WTC11 (cell line): ENCODE measurements around the gene COX8C.

Source experiments
- CREM ChIP-seq: sonication (generic); formaldehyde crosslinking; IDR thresholded peaks from 2 replicates; pipeline ENCODE4 v1.8.1; 2022; ENCODE audit warnings: mild to moderate bottlenecking, missing genetic modification reagents, moderate library complexity
- FOXP1 ChIP-seq: sonication (generic); formaldehyde crosslinking; IDR thresholded peaks from 2 replicates; pipeline ENCODE4 v1.8.0; 2022; ENCODE audit warnings: missing genetic modification reagents, mild to moderate bottlenecking, moderate library complexity, borderline replicate concordance
- FOXP4 ChIP-seq: sonication (generic); formaldehyde crosslinking; IDR thresholded peaks from 2 replicates; pipeline ENCODE4 v1.8.0; 2022; ENCODE audit warnings: mild to moderate bottlenecking, missing genetic modification reagents
- HMGA2 ChIP-seq: fragments of 250-450 bp; sonication (Bioruptor Pico); IDR thresholded peaks from 2 replicates; pipeline ENCODE4 v1.4.0; 2021; ENCODE audit warnings: mild to moderate bottlenecking, moderate library complexity
- RELA ChIP-seq: sonication (generic); formaldehyde crosslinking; IDR thresholded peaks from 2 replicates; pipeline ENCODE4 v1.8.1; 2022; ENCODE audit warnings: missing genetic modification reagents, mild to moderate bottlenecking, borderline replicate concordance
- SMAD4 ChIP-seq: sonication (generic); formaldehyde crosslinking; IDR thresholded peaks from 2 replicates; pipeline ENCODE4 v1.8.0; 2022; ENCODE audit warnings: mild to moderate bottlenecking, missing genetic modification reagents
- SOX15 ChIP-seq: fragments of 250-450 bp; sonication (Bioruptor Pico); IDR thresholded peaks from 2 replicates; pipeline ENCODE4 v1.9.0; 2021; ENCODE audit warnings: mild to moderate bottlenecking
- SP1 ChIP-seq: sonication (generic); formaldehyde crosslinking; conservative IDR thresholded peaks from 2 replicates; pipeline ENCODE4 v1.8.1; 2022; ENCODE audit warnings: missing genetic modification reagents
- TEAD4 ChIP-seq: sonication (generic); formaldehyde crosslinking; IDR thresholded peaks from 2 replicates; pipeline ENCODE4 v1.8.0; 2022; ENCODE audit warnings: mild to moderate bottlenecking, missing genetic modification reagents
- TP53 ChIP-seq: sonication (generic); formaldehyde crosslinking; IDR thresholded peaks from 2 replicates; pipeline ENCODE4 v1.8.1; 2023; ENCODE audit warnings: mild to moderate bottlenecking, missing genetic modification reagents
- TF ChIP-seq, protein P1 (sequence below): fragments of 200-600 bp; IDR thresholded peaks from 2 replicates; pipeline ENCODE4 v1.8.0; 2022; ENCODE audit warnings: antibody characterized with exemption
- TF ChIP-seq, protein P2 (sequence below): sonication (generic); formaldehyde crosslinking; IDR thresholded peaks from 2 replicates; pipeline ENCODE4 v1.8.0; 2022; ENCODE audit warnings: mild to moderate bottlenecking, missing genetic modification reagents
- TF ChIP-seq, protein P3 (sequence below): sonication (generic); formaldehyde crosslinking; conservative IDR thresholded peaks from 2 replicates; pipeline ENCODE4 v1.8.1; 2022; ENCODE audit warnings: mild to moderate bottlenecking, missing genetic modification reagents

GRCh38 chr14:93379831-93380230 is 32.8 kb downstream of the COX8C start:
- TF ChIP-seq, protein P1, sequence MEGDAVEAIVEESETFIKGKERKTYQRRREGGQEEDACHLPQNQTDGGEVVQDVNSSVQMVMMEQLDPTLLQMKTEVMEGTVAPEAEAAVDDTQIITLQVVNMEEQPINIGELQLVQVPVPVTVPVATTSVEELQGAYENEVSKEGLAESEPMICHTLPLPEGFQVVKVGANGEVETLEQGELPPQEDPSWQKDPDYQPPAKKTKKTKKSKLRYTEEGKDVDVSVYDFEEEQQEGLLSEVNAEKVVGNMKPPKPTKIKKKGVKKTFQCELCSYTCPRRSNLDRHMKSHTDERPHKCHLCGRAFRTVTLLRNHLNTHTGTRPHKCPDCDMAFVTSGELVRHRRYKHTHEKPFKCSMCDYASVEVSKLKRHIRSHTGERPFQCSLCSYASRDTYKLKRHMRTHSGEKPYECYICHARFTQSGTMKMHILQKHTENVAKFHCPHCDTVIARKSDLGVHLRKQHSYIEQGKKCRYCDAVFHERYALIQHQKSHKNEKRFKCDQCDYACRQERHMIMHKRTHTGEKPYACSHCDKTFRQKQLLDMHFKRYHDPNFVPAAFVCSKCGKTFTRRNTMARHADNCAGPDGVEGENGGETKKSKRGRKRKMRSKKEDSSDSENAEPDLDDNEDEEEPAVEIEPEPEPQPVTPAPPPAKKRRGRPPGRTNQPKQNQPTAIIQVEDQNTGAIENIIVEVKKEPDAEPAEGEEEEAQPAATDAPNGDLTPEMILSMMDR, result no peak
- no peak for TF ChIP-seq CREM (CRISPR knock-in tag)
- no peak for TF ChIP-seq RELA (CRISPR knock-in tag)
- no peak for TF ChIP-seq SP1 (CRISPR knock-in tag)
- no peak for TF ChIP-seq TP53 (CRISPR knock-in tag)
- no peak for TF ChIP-seq HMGA2 (CRISPR knock-in tag)
- TF ChIP-seq, protein P2, sequence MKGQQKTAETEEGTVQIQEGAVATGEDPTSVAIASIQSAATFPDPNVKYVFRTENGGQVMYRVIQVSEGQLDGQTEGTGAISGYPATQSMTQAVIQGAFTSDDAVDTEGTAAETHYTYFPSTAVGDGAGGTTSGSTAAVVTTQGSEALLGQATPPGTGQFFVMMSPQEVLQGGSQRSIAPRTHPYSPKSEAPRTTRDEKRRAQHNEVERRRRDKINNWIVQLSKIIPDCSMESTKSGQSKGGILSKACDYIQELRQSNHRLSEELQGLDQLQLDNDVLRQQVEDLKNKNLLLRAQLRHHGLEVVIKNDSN (CRISPR knock-in tag), result no peak
- TF ChIP-seq FOXP4 (CRISPR knock-in tag), result no peak
- TF ChIP-seq SOX15 (CRISPR knock-in tag), result no peak
- TF ChIP-seq TEAD4 (CRISPR knock-in tag), result no peak
- no peak for TF ChIP-seq FOXP1 (CRISPR knock-in tag)
- TF ChIP-seq, protein P3, sequence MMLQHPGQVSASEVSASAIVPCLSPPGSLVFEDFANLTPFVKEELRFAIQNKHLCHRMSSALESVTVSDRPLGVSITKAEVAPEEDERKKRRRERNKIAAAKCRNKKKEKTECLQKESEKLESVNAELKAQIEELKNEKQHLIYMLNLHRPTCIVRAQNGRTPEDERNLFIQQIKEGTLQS, result no peak
- no peak for TF ChIP-seq SMAD4
